Endothelial cell of umbilical vein (primary cell): ENCODE results near the gene ARHGAP10. TPM values are rescaled to one million over a fixed set of nuclear protein-coding genes. Genes with fewer than 3 reads are reported as not detected.

Experiments
- BruUV-seq: library from RNA; stranded (reverse); fragments of 400-500 nt; replicated peaks from 2 replicates; lab custom pipeline; 2021; lab: Mats Ljungman, UMichigan
- CTCF ChIA-PET: fragments of 300-600, 350-600 bp; sonication (Branson Sonifier 250); formaldehyde crosslinking; loops from one replicate; lab custom pipeline; 2021; ENCODE audit warnings: antibody characterized with exemption, inconsistent platforms; lab: Charles Lee
- POLR2A ChIA-PET: fragments of 300-600, 350-600 bp; sonication (Branson Sonifier 250); formaldehyde crosslinking; loops from one replicate; lab custom pipeline; 2021; ENCODE audit warnings: antibody characterized with exemption, inconsistent platforms; lab: Charles Lee
- DNase-seq: peaks from one replicate; pipeline ENCODE4 v3.0.0-alpha.2; 2011; ENCODE audit warnings: low read depth, low spot score
- FAIRE-seq: peaks from 2 replicates; lab custom pipeline; 2011; peaks lifted over from hg19 to GRCh38; lab: Jason Lieb, UNC
- H2AFZ ChIP-seq: 2 replicates; pipeline ENCODE4 v1.6.0; 2012; ENCODE audit warnings: low read depth, low read length, control low read depth, inconsistent platforms
- H3K27ac ChIP-seq: 2 replicates; pipeline ENCODE4 v1.5.1; 2011; ENCODE audit warnings: low read depth, mild to moderate bottlenecking, control low read depth, low read length, moderate library complexity; ENCODE audit not compliant: insufficient read depth
- H3K27me3 ChIP-seq, 2 experiments: 2 replicates each; pipeline versions ENCODE4 v1.6.0 to v1.6.1; 2011; ENCODE audit warnings: low read length in 2 of 2, mixed read lengths in 1 of 2; ENCODE audit not compliant: control insufficient read depth in 2 of 2, insufficient read depth in 2 of 2
- H3K36me3 ChIP-seq, 2 experiments: 2 replicates in 1 of 2; 3 replicates in 1 of 2; pipeline ENCODE4 v1.5.1; 2011; ENCODE audit warnings: low read length in 2 of 2, mild to moderate bottlenecking in 1 of 2, moderate library complexity in 1 of 2; ENCODE audit not compliant: control insufficient read depth in 2 of 2, insufficient read depth in 2 of 2; ENCODE audit errors: extremely low read depth in 1 of 2
- H3K4me1 ChIP-seq: 3 replicates; pipeline ENCODE4 v1.5.1; 2011; ENCODE audit warnings: mild to moderate bottlenecking, low read length; ENCODE audit not compliant: control insufficient read depth, insufficient read depth; ENCODE audit errors: extremely low read depth
- H3K4me2 ChIP-seq: 2 replicates; pipeline ENCODE4 v1.6.1; 2011; ENCODE audit warnings: low read length, control low read depth, mixed read lengths; ENCODE audit not compliant: insufficient read depth
- H3K4me3 ChIP-seq, 3 experiments: fragments of 200-600 bp in 1 of 3; sonication (generic), shearing (Covaris generic) in 1 of 3; replicated peaks in 1 of 3; 2 replicates each; pipeline ENCODE4 v1.5.1; 2011 to 2016; ENCODE audit warnings: control low read depth in 3 of 3, low read length in 3 of 3, mild to moderate bottlenecking in 2 of 3, inconsistent platforms in 1 of 3, low read depth in 1 of 3, moderate library complexity in 1 of 3; ENCODE audit not compliant: insufficient read depth in 1 of 3
- H3K79me2 ChIP-seq: 2 replicates; pipeline ENCODE4 v1.6.0; 2012; ENCODE audit warnings: low read length, inconsistent platforms; ENCODE audit not compliant: control insufficient read depth, insufficient read depth
- H3K9ac ChIP-seq: replicated peaks from 2 replicates; pipeline ENCODE3; 2011; ENCODE audit warnings: low read length, control low read depth; ENCODE audit not compliant: insufficient read depth; ENCODE audit errors: extremely low read depth
- H3K9me1 ChIP-seq: replicated peaks from 3 replicates; pipeline ENCODE4 v1.6.0; 2011; ENCODE audit warnings: mild to moderate bottlenecking, low read length; ENCODE audit not compliant: control insufficient read depth, insufficient read depth; ENCODE audit errors: extremely low read depth
- H3K9me3 ChIP-seq: replicated peaks from 2 replicates; pipeline ENCODE4 v1.5.1; 2012; ENCODE audit warnings: low read length, inconsistent platforms; ENCODE audit not compliant: control insufficient read depth, insufficient read depth
- H4K20me1 ChIP-seq: replicated peaks from 2 replicates; pipeline ENCODE3; 2011; ENCODE audit warnings: mild to moderate bottlenecking, low read length; ENCODE audit not compliant: control insufficient read depth, insufficient read depth; ENCODE audit errors: extremely low read depth
- CTCF ChIP-seq, 2 donors: IDR thresholded peaks; 1 replicate in 1 of 2; 2 replicates in 1 of 2; pipeline ENCODE4 v1.5.1; 2011; ENCODE audit warnings: low read length in 2 of 2, mild to moderate bottlenecking in 2 of 2, moderate library complexity in 2 of 2, control low read depth in 1 of 2, inconsistent platforms in 1 of 2, low read depth in 1 of 2; ENCODE audit not compliant: insufficient read depth in 1 of 2; ENCODE audit errors: extremely low read depth in 1 of 2
- EZH2 ChIP-seq: IDR thresholded peaks from 2 replicates; pipeline ENCODE4 v1.6.1; 2012; ENCODE audit warnings: borderline replicate concordance, low read depth, mild to moderate bottlenecking, moderate library complexity, low read length, inconsistent platforms; ENCODE audit not compliant: severe bottlenecking
- FOS ChIP-seq: IDR thresholded peaks from 2 replicates; pipeline ENCODE4 v1.6.1; 2011; ENCODE audit warnings: mild to moderate bottlenecking, low read length, moderate library complexity, borderline replicate concordance; ENCODE audit not compliant: insufficient read depth
- GATA2 ChIP-seq: IDR thresholded peaks from 2 replicates; pipeline ENCODE4 v1.7.0; 2011; ENCODE audit warnings: low read depth, mild to moderate bottlenecking, moderate library complexity, mixed read lengths, low read length; ENCODE audit not compliant: insufficient read length, insufficient read depth
- JUN ChIP-seq: IDR thresholded peaks from 2 replicates; pipeline ENCODE4 v1.6.1; 2011; ENCODE audit warnings: borderline replicate concordance, low read depth; ENCODE audit not compliant: insufficient read length, insufficient read depth
- MYC ChIP-seq: IDR thresholded peaks from one replicate; pipeline ENCODE4 v1.6.1; 2011; ENCODE audit warnings: mild to moderate bottlenecking, low read depth, low read length
- POLR2A ChIP-seq: IDR thresholded peaks from 2 replicates; pipeline ENCODE4 v1.6.1; 2012; ENCODE audit warnings: low read depth, mild to moderate bottlenecking, control low read depth, low read length
- POLR2AphosphoS5 ChIP-seq: IDR thresholded peaks from 2 replicates; pipeline ENCODE4 v1.6.1; 2012; ENCODE audit warnings: low read depth, mild to moderate bottlenecking, control low read depth, low read length, moderate library complexity; ENCODE audit not compliant: insufficient read depth
- dilution Hi-C: fragments of 300-500 bp; cut with MboI; formaldehyde crosslinking; loops from one replicate; pipeline ENCODE4 v1.15.0; 2019; ENCODE audit warnings: low sequenced_read_pairs; ENCODE audit not compliant: extremely low pct_ligation_motif_present
- intact Hi-C: fragments of 100-400 bp; cut with micrococcal nuclease; formaldehyde crosslinking; loops from one replicate; pipeline ENCODE4 v1.10.0; 2022
- polyA plus RNA-seq, 4 experiments: library from polyadenylated mRNA; depleted of rRNA in 3 of 4; stranded (reverse) in 3 of 4; unstranded in 1 of 4; fragments of >200 nt; gene quantifications; 2 replicates each; pipeline versions ENCODE4 v1.2.1 to v1.2.3, GENCODE V29; 2011 to 2012; ENCODE audit warnings: missing spikeins in 1 of 4
- total RNA-seq: library from RNA; stranded (reverse); gene quantifications from 2 replicates; pipeline ENCODE4 v1.2.3, GENCODE V29; 2021
- TF ChIP-seq, protein P1 (sequence below): IDR thresholded peaks from 2 replicates; pipeline ENCODE4 v1.6.1; 2011; ENCODE audit not compliant: insufficient read depth, insufficient read length

Gene ARHGAP10
- total and polyA plus RNA-seq, 2 donors (not counting 3 experiments of a cell fraction or from before 2014, with no cell fraction given), result 20.4 to 36.7 TPM

- dilution Hi-C loops, result no loop called here
- FAIRE-seq (no peak), DNase-seq (no peak)
- Histone ChIP-seq H3K27me3 (no peaks in the 10 kb centered on the region), H3K79me2 (no peaks in the 10 kb centered on the region), H3K4me1 (no peaks in the 10 kb centered on the region), H3K9me1 (no peaks in the 10 kb centered on the region), H3K9ac (no peak overlapping the region), H3K4me2 (no peak overlapping the region), H3K36me3 (no peaks in the 10 kb centered on the region), H3K9me3 (no peaks in the 10 kb centered on the region), H2AFZ (no peak overlapping the region), H3K27ac (no peak overlapping the region), H3K4me3 (no peak overlapping the region), H4K20me1 (no peaks in the 10 kb centered on the region)
- CTCF ChIA-PET, result interaction anchor here (0.9 kb wide), 1 partner anchor 33 kb away, joined by 3 read pairs; no protein-coding TSS in a partner anchor
- TF ChIP-seq CTCF (IDR thresholded peaks at IDR 0.05; ENCODE audit: extremely low read depth in 1 of 2, insufficient read depth in 1 of 2, low read depth in 1 of 2, low read length in 2 of 2) (no peak), JUN (no peak), FOS (no peak), GATA2 (no peak), POLR2AphosphoS5 (no peak), MYC (no peak), POLR2A (no peak), EZH2 (no peak)
- TF ChIP-seq, protein P1, sequence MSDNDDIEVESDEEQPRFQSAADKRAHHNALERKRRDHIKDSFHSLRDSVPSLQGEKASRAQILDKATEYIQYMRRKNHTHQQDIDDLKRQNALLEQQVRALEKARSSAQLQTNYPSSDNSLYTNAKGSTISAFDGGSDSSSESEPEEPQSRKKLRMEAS, result no peak
- intact Hi-C loops, result no loop called here
- POLR2A ChIA-PET, result no interaction called here
- no TSS peak for BruUV-seq
Measured at GRCh38 chr4:147950841-147951240, 219.0 kb downstream of the ARHGAP10 start.
